Keratinocyte (primary cell): ENCODE data around the gene CCL11. TPM values are rescaled to one million over a fixed set of nuclear protein-coding genes. Genes with fewer than 3 reads are reported as not detected.

ENCODE experiments used
- DNase-seq: peaks from one replicate; pipeline ENCODE4 v3.0.0-alpha.2; 2011; ENCODE audit warnings: low read depth, missing footprints, low spot score
- FAIRE-seq: peaks from 2 replicates; lab custom pipeline; 2011; peaks lifted over from hg19 to GRCh38; lab: Jason Lieb, UNC
- H2AFZ ChIP-seq: 2 replicates; pipeline ENCODE4 v1.6.0; 2012; ENCODE audit warnings: low read length, control low read depth, inconsistent platforms; ENCODE audit not compliant: control insufficient read depth
- H3K27ac ChIP-seq: 2 replicates; pipeline ENCODE4 v1.5.1; 2011; ENCODE audit warnings: low read length; ENCODE audit not compliant: control insufficient read depth, insufficient read depth
- H3K27me3 ChIP-seq: 3 replicates; pipeline ENCODE4 v1.6.0; 2011; ENCODE audit warnings: low read length; ENCODE audit not compliant: control insufficient read depth, insufficient read depth; ENCODE audit errors: extremely low read depth
- H3K36me3 ChIP-seq, 2 experiments: 2 replicates in 1 of 2; 3 replicates in 1 of 2; pipeline ENCODE4 v1.5.1; 2011; ENCODE audit warnings: low read length in 2 of 2, mild to moderate bottlenecking in 1 of 2; ENCODE audit not compliant: control insufficient read depth in 2 of 2, insufficient read depth in 2 of 2; ENCODE audit errors: extremely low read depth in 1 of 2
- H3K4me1 ChIP-seq: 3 replicates; pipeline ENCODE4 v1.5.1; 2011; ENCODE audit warnings: low read length; ENCODE audit not compliant: control insufficient read depth, insufficient read depth; ENCODE audit errors: extremely low read depth
- H3K4me2 ChIP-seq: 3 replicates; pipeline ENCODE4 v1.6.0; 2011; ENCODE audit warnings: low read depth, low read length; ENCODE audit not compliant: control insufficient read depth, insufficient read depth; ENCODE audit errors: extremely low read depth
- H3K4me3 ChIP-seq, 3 experiments: fragments of 200-600 bp in 1 of 3; sonication (generic) in 1 of 3; 2 replicates in 2 of 3; 3 replicates in 1 of 3; pipeline ENCODE4 v1.5.1; 2011 to 2016; ENCODE audit warnings: low read length in 3 of 3, mild to moderate bottlenecking in 3 of 3, control low read depth in 2 of 3, inconsistent platforms in 1 of 3, low read depth in 1 of 3, mixed read lengths in 1 of 3, mixed run types in 1 of 3, moderate library complexity in 1 of 3; ENCODE audit not compliant: control insufficient read depth in 2 of 3, insufficient read depth in 2 of 3; ENCODE audit errors: extremely low read depth in 1 of 3
- H3K79me2 ChIP-seq: 2 replicates; pipeline ENCODE4 v1.6.0; 2012; ENCODE audit warnings: low read length; ENCODE audit not compliant: control insufficient read depth, insufficient read depth
- H3K9ac ChIP-seq: 3 replicates; pipeline ENCODE4 v1.6.0; 2011; ENCODE audit warnings: low read length; ENCODE audit not compliant: control insufficient read depth, insufficient read depth; ENCODE audit errors: extremely low read depth
- H3K9me1 ChIP-seq: 3 replicates; pipeline ENCODE4 v1.6.0; 2011; ENCODE audit warnings: low read length; ENCODE audit not compliant: control insufficient read depth, insufficient read depth; ENCODE audit errors: extremely low read depth
- H3K9me3 ChIP-seq: 2 replicates; pipeline ENCODE4 v1.5.1; 2012; ENCODE audit warnings: low read depth, low read length; ENCODE audit not compliant: control insufficient read depth
- H4K20me1 ChIP-seq: 3 replicates; pipeline ENCODE4 v1.6.0; 2011; ENCODE audit warnings: low read length; ENCODE audit not compliant: control insufficient read depth, insufficient read depth; ENCODE audit errors: extremely low read depth
- CTCF ChIP-seq, 3 experiments: IDR thresholded peaks in 1 of 3; conservative IDR thresholded peaks in 1 of 3; optimal IDR thresholded peaks in 1 of 3; 2 replicates in 2 of 3; 3 replicates in 1 of 3; pipeline versions ENCODE3 to v1.5.1; 2011; ENCODE audit warnings: low read length in 3 of 3, mild to moderate bottlenecking in 3 of 3, moderate library complexity in 2 of 3, control low read depth in 1 of 3, inconsistent platforms in 1 of 3; ENCODE audit not compliant: insufficient read depth in 2 of 3; ENCODE audit errors: extremely low read depth in 1 of 3
- EZH2 ChIP-seq: IDR thresholded peaks from one replicate; pipeline ENCODE4 v1.6.1; 2012; ENCODE audit warnings: inconsistent platforms, mild to moderate bottlenecking, low read length, moderate library complexity
- dilution Hi-C: fragments of 300-500 bp; cut with MboI; formaldehyde crosslinking; loops from one replicate; pipeline ENCODE4 v1.7.0; 2020; ENCODE audit warnings: low sequenced_read_pairs; ENCODE audit not compliant: extremely low pct_ligation_motif_present
- polyA plus RNA-seq, 5 experiments: library from polyadenylated mRNA; depleted of rRNA in 3 of 5; stranded (reverse) in 3 of 5; stranded (forward) in 1 of 5; unstranded in 1 of 5; fragments of >200 nt; gene quantifications; 1 replicate in 1 of 5; 2 replicates in 3 of 5; 3 replicates in 1 of 5; pipeline versions ENCODE4 v1.2.1 to v1.2.3, GENCODE V29; 2011 to 2012; ENCODE audit warnings: missing spikeins in 2 of 5, low read depth in 1 of 5, low replicate concordance in 1 of 5

Gene CCL11
- polyA plus RNA-seq, 1 donor (not counting 4 experiments of a cell fraction or from before 2014, with no cell fraction given), result not detected

DNA sequence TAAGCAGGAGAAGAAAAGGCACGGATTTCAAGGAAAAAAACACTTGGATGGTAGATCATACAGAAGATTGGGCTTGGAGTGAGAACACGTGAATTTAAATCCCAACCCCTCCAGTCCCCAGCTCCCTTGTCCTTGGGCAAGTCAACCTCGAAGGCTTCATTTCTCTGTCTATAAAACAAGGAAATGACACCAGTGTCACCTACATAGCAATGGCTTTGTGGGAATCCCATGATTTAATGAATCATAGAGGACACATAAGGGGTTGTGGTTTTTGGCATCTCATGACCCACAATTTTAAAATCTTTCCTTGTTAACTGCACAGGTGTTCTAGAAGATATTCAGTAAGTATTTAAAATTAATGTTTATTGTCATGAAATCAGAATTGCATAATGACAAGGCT lies 38.7 kb upstream of the CCL11 start:
- no peak overlapping the region for H3K4me2 ChIP-seq
- TF ChIP-seq EZH2, result no peak
- TF ChIP-seq CTCF (optimal IDR thresholded peaks at IDR 0.05 in 1 of 3, IDR thresholded peaks at IDR 0.05 in 1 of 3, conservative IDR thresholded peaks at IDR 0.05 in 1 of 3; ENCODE audit: extremely low read depth in 1 of 3, insufficient read depth in 2 of 3, low read length in 3 of 3), result no peak
- H3K36me3 ChIP-seq, result no peaks in the 10 kb centered on the region
- H3K9me1 ChIP-seq, result no peaks in the 10 kb centered on the region
- H3K4me1 ChIP-seq, result no peaks in the 10 kb centered on the region
- DNase-seq, result no peak
- H3K27ac ChIP-seq, result no peak overlapping the region
- dilution Hi-C loops, result no loop called here
- no peaks in the 10 kb centered on the region for H4K20me1 ChIP-seq
- no peaks in the 10 kb centered on the region for H3K79me2 ChIP-seq
- no peak overlapping the region for H3K9ac ChIP-seq
- H3K9me3 ChIP-seq, result no peaks in the 10 kb centered on the region
- no peak overlapping the region for H3K4me3 ChIP-seq
- no peak overlapping the region for H2AFZ ChIP-seq
- H3K27me3 ChIP-seq, result no peaks in the 10 kb centered on the region
- no peak for FAIRE-seq

DNA sequence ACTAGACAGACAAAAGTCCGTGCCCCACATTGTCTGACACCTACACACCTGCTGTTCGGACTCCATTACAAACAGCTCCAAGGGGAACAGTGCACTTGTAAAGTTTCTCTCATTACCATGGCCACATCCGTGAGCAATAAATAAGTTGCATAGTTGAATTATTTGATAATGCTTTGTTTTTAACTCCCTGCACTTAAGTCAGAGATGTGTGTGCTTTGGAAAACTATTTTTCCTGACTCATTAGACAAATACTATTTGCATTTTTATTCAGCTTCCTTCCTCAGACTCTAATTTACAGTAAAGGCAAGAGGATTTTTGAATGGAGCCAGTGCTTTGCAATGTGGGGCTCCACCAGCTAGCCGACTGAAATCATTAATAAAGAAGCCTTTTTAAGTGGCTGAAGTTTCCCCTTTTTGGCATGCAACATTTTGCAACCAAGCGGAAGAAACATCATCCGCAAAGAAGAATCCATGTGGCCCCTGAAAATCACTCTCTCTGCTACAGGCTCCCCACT lies 37.0 kb upstream of the CCL11 start:
- H3K27ac ChIP-seq, result no peak overlapping the region
- dilution Hi-C loops, result no loop called here
- H3K79me2 ChIP-seq, result no peaks in the 10 kb centered on the region
- FAIRE-seq (no peak), DNase-seq (no peak)
- H3K4me3 ChIP-seq, result no peak overlapping the region
- no peak overlapping the region for H2AFZ ChIP-seq
- no peaks in the 10 kb centered on the region for H3K9me3 ChIP-seq
- no peak overlapping the region for H3K4me2 ChIP-seq
- H3K27me3 ChIP-seq, result no peaks in the 10 kb centered on the region
- H3K36me3 ChIP-seq, result no peaks in the 10 kb centered on the region
- peaks cover 10% of the 10 kb centered on the region for H3K4me1 ChIP-seq
- no peaks in the 10 kb centered on the region for H4K20me1 ChIP-seq
- H3K9me1 ChIP-seq, result no peaks in the 10 kb centered on the region
- H3K9ac ChIP-seq, result no peak overlapping the region
- TF ChIP-seq CTCF (optimal IDR thresholded peaks at IDR 0.05 in 1 of 3, IDR thresholded peaks at IDR 0.05 in 1 of 3, conservative IDR thresholded peaks at IDR 0.05 in 1 of 3; ENCODE audit: extremely low read depth in 1 of 3, insufficient read depth in 2 of 3, low read length in 3 of 3), result no peak
- TF ChIP-seq EZH2, result no peak
